PC-9 (cell line): Measurements from ENCODE around the gene TLX2.

ENCODE experiments used
- CTCF ChIP-seq: fragments of 200-600 bp; sonication (generic); conservative IDR thresholded peaks from 2 replicates; pipeline ENCODE4 v1.6.1; 2017; ENCODE audit warnings: mixed run types, antibody characterized with exemption, mild to moderate bottlenecking, moderate library complexity
- EZH2 ChIP-seq: fragments of 200-600 bp; sonication (generic); IDR thresholded peaks from 2 replicates; pipeline ENCODE4 v1.8.0; 2017; ENCODE audit warnings: antibody characterized with exemption, low read depth

- TF ChIP-seq EZH2 (no peak), CTCF (no peak)
Observed at GRCh38 chr2:74527741-74528140, 13.5 kb downstream of the TLX2 start.
